ENCODE results near the gene POLR1H.

POLR1H gene

DNA sequence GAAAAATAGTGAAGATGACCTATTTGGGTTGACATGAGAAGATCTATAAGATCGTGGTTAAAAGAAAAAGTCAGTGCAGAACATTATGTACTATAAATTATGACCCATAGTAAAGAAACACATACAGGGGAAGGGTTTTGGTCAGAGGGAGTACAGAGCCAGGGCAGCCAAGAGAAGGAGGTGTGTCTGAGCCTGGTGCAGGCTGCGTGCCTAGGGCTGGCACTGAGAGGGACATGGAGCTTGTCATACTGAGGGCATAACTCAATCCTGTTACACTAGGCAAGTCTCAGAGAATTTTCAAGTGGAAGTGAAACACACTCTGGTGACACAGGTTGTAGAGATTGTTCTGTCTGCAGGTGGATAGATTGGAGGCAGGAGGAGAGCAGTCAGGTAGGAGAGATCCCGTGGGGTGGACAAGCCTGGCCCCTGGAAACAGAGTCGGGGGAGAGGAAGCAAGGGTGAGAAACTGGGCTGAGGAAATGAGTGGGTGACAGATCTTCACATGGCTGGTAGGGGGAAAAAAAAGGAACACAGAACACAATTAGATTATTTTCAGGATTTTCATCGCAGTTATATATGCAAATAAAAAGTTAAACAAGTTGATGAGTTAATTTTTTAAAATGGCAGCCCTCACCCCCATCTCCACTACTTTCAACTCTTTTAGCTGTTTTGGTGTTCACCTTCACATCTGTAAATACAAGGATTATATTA is 33.0 kb downstream of the POLR1H start:
- DNase-seq (ENCODE audit: low read depth in 2 of 2), result no peak

DNA sequence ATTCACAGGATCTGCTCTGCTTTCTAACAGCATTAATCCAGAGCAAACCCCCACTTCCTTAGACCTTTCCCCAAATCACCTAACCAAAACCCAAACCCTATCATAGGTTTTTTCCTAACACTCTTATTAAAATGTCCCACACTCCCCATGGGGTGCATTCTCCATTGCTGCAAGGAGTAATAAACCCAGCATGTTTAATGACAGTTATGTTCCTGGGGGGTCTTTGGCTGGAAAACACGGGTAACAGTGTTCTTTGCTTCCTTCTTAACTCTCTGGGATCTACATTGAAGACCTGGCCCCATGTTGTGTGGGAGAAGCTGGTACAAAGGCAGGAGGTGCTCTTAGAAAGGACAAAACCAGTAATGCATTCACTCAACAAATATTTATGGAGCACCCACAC is 35.8 kb downstream of the POLR1H start:
- DNase-seq (ENCODE audit: low read depth in 2 of 2), result no peak

DNA sequence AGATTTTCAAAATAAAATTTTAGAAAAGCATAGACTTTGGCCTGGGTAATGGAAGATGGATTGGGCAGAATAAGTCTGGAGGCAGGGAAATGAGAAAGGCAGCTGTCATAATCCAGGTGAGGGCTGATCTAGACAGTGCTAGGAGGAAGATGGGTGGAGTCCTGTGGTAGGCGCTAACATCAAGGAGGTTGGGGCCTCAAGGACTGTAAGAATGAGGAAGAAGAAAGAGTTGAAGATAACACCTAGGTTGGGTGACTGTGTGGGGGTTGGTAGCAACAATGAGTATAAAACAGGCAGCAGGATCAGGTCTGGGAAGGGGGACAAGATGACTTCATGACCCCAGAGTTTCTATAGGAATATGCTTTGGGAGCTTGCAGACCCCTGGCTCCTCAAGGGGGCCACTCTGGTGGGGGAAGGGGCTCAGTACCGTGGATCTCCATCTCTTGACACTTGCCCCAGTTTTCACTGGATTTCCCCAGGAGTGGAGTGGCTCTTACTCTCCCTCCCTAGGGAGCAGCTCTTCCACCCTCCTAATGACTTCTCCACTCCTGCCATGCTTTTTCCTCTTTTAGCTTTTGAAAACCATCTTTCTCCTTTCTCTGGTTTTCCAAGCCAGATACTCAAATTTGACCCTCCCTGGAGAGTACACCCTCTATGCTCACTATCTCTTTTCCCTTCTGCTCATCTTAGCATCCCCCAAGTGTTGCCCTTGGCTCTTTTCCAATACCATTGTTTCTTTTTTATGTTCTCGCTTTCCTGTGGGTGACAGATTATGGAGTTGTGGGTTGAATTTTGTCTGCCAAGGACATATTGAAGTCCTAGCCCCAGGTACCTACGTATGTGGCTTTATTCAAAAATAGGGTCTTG is 37.1 kb downstream of the POLR1H start:
- DNase-seq (ENCODE audit: low read depth in 2 of 2), result no peak

DNA sequence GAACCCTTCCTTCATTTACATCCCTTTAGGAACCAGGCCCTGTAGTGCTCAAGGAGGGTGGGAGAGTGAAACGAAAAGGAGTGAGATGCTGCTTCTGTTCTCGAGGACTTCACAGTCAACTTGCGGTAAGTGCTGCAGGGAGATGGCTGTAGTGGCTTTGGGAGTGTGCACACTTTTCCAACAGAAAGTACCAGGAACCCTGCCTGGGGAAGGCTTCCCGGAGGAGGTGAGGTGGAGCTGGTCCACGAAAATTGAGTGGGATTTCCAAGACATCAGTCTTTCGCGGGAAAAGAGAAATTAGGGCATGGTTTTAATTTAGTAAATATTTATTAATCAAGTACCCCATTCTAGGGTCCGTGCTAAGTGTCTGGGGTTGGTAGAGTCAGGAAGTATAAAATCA is 39.1 kb downstream of the POLR1H start:
- DNase-seq (ENCODE audit: low read depth in 2 of 2), result no peak

DNA sequence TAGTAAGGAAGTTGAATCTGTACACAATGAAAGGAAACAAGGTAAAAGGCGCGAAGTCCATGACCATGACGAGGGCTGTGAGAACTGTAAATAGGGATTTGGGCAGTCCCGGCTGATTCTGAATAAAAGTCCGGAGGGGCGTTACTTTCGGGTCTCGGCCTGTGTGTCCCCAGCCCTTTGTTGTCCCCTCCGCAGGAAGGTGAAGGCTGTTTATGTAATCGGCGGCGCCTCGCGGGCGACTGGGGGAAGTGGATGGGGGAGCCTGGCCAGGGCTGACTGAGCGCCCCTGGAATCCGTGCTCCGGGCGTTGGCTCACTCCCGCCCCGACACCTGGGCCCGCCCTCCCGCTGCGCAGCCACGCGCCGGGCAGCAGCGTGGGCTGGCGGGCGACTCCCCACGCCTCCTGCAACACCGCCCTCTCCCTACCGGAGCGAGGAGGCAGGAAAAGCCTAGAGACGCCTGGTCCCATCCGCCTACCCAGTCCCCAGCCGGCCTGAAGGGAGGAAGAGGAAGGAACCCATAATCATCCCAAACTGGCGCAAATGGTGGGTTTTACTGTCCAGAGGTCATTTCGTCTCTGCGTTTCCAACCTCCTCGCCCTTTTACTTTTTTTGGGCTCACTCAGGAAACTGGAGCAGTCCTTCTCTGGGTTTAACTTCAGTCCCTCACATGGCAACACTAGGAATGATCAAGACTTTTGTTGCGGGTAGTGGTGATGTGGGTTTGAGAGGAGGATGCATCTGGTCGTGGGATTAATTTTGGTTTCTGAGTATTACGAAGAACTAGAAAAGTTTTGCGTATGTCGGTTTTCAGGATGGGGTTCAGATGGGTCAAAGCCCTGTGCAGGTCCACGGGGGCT is 39.7 kb downstream of the POLR1H start:
- DNase-seq (ENCODE audit: low read depth in 2 of 2), result no peak

DNA sequence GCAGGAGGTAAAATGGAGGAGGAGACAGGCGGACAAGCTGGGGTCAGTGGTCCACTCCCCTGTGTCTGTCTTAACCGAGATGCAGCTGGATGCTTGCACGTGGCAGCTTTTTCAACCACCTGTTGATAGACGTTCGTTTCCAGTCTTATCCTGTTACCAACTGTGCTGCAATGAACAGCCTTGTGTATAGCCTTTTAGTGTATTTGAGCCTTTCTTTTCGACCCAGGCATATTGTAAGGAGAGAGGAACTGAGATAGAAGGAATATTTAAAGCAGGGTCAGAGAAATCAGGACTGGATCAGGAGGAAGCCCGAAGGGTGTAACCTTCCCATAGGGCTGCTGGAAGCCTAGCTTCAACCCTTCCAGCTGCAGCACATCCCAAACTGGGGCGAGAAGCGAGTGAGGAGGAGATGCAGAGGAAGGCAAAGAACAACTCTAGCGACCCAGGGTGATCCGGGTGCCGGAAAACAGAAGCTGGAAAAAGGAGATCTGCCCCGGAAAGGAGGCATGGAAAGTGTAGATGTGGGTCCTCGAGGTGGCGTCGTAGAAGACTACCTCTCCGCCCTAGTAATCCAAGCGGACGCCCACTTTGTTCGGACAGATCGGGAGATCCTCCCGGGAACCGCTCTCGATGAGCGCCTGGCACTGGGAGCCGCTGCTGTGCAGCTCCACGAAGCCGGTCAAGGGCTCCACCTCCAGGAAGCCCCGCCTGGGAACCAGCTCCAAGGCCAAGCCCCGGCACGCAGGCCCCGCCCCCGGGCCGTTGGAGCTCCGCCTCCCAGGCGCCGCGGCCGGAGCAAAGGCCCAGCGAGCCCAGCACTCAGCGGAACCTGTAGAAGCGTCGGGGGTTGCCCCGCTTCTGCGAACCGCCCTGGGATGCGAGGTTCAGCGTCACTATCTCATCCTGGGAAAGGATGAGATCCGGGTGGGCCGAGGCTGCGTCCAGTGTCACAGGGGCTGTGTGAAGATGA is 40.7 kb downstream of the POLR1H start:
- peak; percentile 36 to 61 for DNase-seq (ENCODE audit: low read depth in 2 of 2)

DNA sequence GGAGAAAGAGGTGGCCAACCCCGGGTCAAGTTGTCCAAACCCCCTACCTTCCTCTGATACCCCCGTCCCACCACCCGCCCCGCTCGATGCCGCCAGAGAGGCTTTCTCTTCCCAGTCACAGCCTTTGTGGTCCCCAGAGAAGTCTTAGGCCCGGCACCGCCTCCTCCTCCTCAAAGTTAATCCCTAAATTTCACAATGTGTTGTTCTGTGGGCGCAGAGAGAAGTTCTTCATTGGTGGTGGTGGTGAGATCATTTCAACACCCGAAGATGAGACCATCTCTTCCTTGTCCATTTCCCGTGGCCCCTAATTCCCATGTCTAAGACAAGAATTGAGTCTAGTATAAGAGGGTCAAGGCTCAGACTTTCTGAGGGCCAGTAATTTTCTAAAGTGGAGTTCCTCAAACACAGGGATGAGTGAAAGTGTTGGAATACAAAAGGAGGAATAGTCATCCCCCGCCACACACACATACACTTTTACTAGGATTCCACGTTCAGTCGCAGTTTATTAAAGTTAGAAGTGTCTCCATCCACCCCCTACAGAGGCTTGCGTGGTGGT is 41.4 kb downstream of the POLR1H start:
- DNase-seq (ENCODE audit: low read depth in 2 of 2), result no peak

DNA sequence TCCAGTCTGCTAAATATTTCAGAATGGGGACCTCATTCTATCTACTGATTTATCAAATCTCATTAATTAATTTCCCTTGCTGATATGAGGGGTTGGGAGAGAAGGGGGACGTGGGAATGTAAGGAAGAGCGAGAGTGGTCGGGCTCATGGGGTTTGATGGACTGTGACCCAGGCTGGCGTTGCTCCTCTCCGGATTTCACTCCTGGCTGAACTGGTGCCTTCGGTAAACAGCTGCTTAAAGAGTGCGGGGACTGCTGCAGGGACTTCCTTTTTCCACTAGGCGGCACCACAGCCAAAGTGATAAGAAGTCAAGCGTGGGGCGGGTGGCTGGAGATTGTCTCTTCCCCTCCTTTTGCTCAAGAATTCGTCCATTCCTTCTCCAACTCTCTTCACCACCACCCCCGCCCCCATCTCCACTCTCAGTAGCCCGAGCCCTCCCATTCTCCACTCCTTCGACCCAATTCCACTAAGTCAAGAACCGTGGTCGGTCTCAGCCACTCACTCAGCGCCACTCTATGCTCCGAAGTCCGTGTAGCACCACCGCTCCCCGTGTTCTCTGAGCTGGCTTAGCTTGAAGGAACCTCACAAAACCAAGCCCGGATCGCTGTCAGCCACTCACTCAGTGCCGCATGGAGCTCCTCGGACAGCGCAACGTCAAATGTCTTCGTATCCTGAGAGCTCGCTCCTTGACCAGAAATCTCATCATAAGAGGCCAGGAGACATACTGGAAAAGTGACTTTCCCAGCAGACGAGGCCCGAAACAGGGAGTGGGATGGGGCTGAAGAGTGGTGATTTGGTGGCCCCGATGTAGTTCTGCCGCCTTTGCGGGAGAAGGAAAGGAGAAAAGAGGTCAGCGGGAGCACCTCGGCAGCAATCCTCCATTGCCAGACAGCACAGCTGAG is 42.2 kb downstream of the POLR1H start:
- DNase-seq (ENCODE audit: low read depth in 2 of 2), result peak; percentile 65 to 77

DNA sequence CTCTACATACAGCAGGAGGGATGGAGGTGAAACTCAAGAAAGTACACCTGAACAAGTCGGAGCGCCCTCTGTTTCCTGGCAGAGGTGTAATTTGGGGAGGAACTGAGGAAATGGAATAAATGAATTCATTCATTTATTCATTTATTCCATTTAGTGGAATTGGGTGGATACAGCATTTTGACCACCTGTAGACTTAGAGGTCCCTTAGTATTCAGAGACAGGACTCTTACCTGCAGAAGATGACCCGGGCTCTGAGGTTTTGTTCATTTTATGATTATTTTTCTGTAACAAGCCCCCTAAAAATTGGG is 42.8 kb downstream of the POLR1H start:
- DNase-seq (ENCODE audit: low read depth in 2 of 2), result no peak

DNA sequence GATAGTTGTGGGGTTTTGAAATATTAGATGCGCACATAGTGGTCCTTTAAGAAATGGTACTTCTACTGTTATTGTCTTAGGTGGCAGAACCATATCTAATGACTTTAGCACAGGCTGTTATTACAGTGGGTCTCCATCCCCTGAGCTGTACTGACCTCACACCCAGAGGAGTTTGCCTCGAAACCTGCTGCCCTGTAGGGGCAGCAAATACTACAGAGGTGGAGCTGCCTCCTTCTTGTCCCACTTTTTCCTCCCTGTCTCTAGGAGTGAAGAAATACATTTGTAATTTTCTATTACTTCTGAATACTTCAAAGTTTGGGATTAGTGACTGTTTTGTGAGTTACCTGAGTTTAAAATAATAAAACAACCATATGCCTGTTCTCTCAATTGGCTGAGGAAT is 43.6 kb downstream of the POLR1H start:
- DNase-seq (ENCODE audit: low read depth in 2 of 2), result no peak

DNA sequence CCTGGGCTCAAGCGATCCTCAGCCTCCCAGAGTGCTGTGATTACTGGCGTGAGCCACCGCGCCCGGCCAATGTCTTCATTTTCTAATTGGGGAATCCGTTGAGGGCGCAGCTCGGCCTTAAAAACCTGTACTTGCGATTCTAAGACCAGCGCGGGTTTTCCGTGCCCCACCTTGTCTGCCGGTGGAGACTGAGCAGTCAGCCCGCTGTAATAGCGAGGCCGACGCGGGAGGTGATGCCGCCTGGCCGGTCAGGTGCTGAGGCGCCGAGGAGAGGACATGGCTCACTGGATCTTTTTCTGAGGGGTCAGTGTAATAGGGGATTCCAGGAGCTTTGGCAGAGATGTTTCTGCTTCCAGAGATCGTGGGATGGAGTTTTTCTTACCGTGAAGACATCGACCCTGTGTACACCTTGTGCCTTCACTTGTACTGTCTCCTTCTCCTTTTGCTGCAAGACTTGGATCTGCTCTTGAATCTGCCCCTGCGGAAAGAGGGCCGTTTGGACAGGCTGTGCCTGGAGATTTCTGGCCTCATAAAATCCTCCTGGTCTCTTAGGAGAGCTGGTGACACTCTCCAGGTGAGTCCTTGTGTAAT is 50.3 kb downstream of the POLR1H start:
- no peak for DNase-seq (ENCODE audit: low read depth in 2 of 2)

DNA sequence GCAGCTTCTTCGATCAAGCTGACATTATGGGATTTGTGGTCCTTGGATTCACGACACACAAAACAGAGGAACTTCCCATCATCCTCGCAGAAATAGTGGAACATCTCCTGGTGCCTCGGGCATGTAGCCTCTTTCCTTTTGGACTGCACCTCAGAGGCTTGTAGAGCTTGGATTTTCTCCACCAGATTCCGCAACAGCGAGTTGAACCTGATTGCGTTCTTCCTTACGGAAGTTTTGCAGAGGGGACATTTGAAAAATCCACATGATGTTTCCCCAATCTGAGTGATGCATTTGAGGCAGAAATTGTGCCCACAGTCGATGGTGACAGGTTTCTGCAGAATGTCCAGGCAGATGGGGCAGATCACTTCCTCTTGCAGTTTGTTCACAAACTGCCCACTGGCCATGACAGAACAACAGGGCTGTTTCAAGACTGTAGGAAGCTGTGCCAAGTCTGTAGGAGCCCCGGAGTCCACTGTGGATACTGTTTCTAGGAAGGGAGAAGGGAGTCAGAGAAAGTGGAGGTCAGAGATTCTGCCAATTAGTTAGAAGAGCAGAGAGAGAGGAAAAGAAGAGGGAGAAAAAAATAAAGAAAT is 51.4 kb downstream of the POLR1H start:
- DNase-seq (ENCODE audit: low read depth in 2 of 2), result no peak

DNA sequence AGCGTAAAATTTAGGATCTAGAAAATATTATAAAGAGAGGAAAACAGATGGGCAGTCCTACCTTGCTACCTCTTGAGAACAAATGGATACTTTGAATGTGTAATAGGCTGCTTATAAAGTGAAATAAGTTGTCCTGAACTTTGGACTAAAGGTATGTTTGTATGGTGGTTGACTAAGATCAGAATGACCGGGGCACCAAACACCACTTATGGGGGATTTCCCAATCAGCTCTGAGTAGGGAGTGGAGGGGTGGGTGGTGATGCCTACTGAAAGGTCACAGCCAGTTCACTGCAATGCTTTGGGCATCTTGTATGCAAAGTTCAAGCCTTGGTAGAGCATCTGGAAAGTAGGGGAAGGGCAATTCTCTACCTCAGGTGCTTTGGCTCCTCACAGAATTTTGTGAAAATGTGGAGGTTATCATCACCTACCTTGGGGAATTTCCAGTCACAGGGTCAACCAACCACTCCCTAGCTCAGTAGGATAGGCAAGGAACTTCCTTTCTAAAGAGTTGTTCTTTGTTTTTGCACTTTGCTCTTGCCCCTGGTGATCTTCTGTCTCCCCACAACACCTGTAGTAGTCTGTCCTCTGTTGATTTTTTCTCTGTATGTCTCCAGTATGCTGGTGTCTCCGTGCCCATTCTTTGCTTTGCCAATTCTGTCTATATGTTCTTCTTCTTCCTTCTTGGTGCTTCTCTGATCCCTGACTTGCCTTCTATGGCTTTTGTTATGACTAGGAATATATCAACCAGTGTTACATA is 52.1 kb downstream of the POLR1H start, which contains the start of gene TRIM31:
TSS of gene TRIM31 (minus strand) at position 88 of the 757 bp plus-strand sequence. CDS start 285 bp downstream, outside the sequence.
- no peak for DNase-seq (ENCODE audit: low read depth in 2 of 2)

DNA sequence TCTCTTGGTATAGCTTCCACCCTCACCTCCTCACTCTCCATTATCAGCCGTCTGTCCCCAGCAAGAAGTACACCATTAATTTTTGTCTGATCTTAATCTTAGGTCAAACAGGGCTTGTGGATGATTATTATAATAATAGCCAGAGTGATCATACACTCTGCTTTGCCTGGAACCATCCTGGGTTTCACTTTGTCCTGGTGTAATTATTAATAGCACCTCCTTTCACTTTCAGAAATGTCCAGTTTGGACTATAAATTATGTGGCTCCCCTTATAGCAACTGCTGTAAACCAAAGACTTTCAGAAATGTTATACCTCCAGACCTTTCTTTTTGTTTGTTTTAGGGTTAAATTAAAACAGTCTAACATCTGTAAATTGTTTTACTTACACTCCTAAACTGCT is 52.8 kb downstream of the POLR1H start:
- DNase-seq (ENCODE audit: low read depth in 2 of 2), result no peak

Measured in stimulated activated CD4-positive, alpha-beta T cell treated with anti-CD3 and anti-CD28 coated beads, Interleukin-15, amount 100 ng/mL, for 48 hours (primary cell).